AG09319 (cell line): Measurements from ENCODE around the gene PRRG4.
"Not testable (repeated sequence)": the region's sequence is repeated elsewhere in the genome, so short reads cannot be mapped to it uniquely, and the experiment has no call there.

ENCODE experiments used
- DNase-seq: peaks from one replicate; pipeline ENCODE4 v3.0.0-alpha.2; 2010; ENCODE audit warnings: low read depth; ENCODE audit errors: extremely low read depth
- CTCF ChIP-seq: IDR thresholded peaks from 2 replicates; pipeline ENCODE4 v1.5.1; 2011; ENCODE audit warnings: low read depth, mild to moderate bottlenecking, inconsistent platforms, low read length, moderate library complexity

PRRG4 gene

GRCh38 chr11:32884770-32885384 lies 55.1 kb downstream of the PRRG4 start:
- DNase-seq = no peak
- TF ChIP-seq CTCF = peak; percentile 56

- no peak for TF ChIP-seq CTCF
- DNase-seq = no peak
These were observed 55.8 kb downstream of the PRRG4 start for GRCh38 chr11:32885556-32885955.

GRCh38 chr11:32886180-32886579 lies 56.5 kb downstream of the PRRG4 start:
- TF ChIP-seq CTCF = no peak
- DNase-seq = no peak

GRCh38 chr11:32887707-32888383 lies 58.1 kb downstream of the PRRG4 start:
- not testable (repeated sequence) for DNase-seq

GRCh38 chr11:32888384-32888710 lies 58.6 kb downstream of the PRRG4 start:
- not testable (repeated sequence) for DNase-seq

- no peak for DNase-seq
- no peak for TF ChIP-seq CTCF
These were observed 59.1 kb downstream of the PRRG4 start for GRCh38 chr11:32888805-32889204.

GRCh38 chr11:32890843-32891656 lies 61.3 kb downstream of the PRRG4 start:
- no peak for DNase-seq
- TF ChIP-seq CTCF = no peak

- no peak for TF ChIP-seq CTCF
- no peak for DNase-seq
These were observed 62.1 kb downstream of the PRRG4 start for GRCh38 chr11:32891657-32892354.
